ENCODE data around the gene GRIA2. TPM values are rescaled to one million over a fixed set of nuclear protein-coding genes. Genes with fewer than 3 reads are reported as not detected.
"Not testable (repeated sequence)": the region's sequence is repeated elsewhere in the genome, so short reads cannot be mapped to it uniquely, and the experiment has no call there.

The GRIA2 gene
- total RNA-seq (2012; rRNA removed) = not detected in 2 replicates

DNA sequence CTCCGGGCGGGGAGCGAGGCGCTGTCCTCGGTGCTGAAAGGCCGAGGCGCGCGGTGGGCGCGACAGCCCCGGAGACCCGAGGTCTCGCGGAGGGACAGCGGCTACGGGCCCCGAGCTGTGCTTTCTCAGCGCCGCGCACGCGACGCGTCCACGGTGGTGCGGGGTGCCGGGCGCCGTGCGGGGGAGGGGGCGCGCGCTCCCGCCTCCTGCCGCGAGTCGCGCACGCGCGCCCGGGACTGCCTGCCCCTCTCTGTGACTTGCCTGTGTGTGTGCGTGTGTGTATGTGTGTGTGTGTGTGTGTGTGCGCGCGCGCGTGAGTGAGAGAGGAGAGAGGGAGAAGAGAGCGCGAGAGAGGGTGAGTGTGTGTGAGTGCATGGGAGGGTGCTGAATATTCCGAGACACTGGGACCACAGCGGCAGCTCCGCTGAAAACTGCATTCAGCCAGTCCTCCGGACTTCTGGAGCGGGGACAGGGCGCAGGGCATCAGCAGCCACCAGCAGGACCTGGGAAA is at the start of gene GRIA2:
GRIA2 (plus strand) TSS at position 358 of the 511 bp plus-strand sequence. CDS start 315 bp downstream, outside the sequence.
- H3K9me3 ChIP-seq (replicated peaks; ENCODE audit: low read length) = no peaks in the 10 kb centered on the region
- H3K4me3 ChIP-seq (ENCODE audit: low read length) = peak within 1 kb of the TSS; percentile 76
- no peak within 1 kb of the TSS for H3K9ac ChIP-seq (ENCODE audit: low read depth, low read length)
- H3K4me1 ChIP-seq (ENCODE audit: control insufficient read depth, insufficient read depth, low read length) = peaks cover 15% of the 10 kb centered on the region
- H3K27me3 ChIP-seq (ENCODE audit: control insufficient read depth, insufficient read depth, low read length) = peaks cover 37% of the 10 kb centered on the region
- peak within 1 kb of the TSS; percentile 88 for H3K4me2 ChIP-seq (ENCODE audit: low read length)
- H3K36me3 ChIP-seq (ENCODE audit: insufficient read depth, low read length) = no peaks in the 10 kb centered on the region

DNA sequence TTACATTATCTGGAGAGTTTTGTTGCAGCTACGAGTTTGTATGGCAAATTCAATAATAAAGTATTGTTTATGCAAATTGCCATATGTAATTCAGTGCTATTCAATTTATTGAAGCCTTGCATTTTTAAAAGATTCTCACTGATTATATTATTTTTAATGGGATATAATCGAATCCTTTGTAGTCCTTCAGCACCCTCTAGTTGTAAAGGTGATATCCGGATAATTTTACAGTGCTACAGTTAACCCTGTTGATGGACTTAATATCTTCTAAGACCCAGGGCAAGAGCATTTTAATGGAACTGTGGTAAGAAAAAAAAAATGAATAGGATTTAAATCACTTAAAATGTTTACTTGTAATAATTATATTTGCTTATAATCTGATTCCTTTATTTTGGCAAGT is 48.5 kb upstream of the GRIA2 start:
- Histone ChIP-seq H3K9ac (ENCODE audit: low read depth, low read length) (no peak overlapping the region), H3K36me3 (ENCODE audit: insufficient read depth, low read length) (no peaks in the 10 kb centered on the region), H3K9me3 (replicated peaks; ENCODE audit: low read length) (no peaks in the 10 kb centered on the region), H3K4me3 (ENCODE audit: low read length) (no peak overlapping the region), H3K4me2 (ENCODE audit: low read length) (no peak overlapping the region), H3K27me3 (ENCODE audit: control insufficient read depth, insufficient read depth, low read length) (no peaks in the 10 kb centered on the region), H3K4me1 (ENCODE audit: control insufficient read depth, insufficient read depth, low read length) (no peaks in the 10 kb centered on the region)

DNA sequence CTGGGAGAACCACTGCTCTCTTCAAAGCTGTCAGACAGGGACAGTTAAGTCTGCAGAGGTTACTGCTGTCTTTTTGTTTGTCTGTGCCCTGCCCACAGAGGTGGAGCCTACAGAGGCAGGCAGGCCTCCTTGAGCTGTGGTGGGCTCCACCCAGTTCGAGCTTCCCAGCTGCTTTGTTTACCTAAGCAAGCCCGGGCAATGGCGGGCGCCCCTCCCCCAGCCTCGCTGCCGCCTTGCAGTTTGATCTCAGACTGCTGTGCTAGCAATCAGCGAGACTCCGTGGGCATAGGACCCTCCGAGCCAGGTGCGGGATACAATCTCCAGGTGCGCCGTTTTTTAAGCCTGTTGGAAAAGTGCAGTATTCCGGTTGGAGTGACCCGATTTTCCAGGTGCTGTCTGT is 40.3 kb upstream of the GRIA2 start:
- not testable (repeated sequence) for H3K9ac ChIP-seq (ENCODE audit: low read depth, low read length); H3K4me3 ChIP-seq (ENCODE audit: low read length); H3K4me2 ChIP-seq (ENCODE audit: low read length); H3K9me3 ChIP-seq (replicated peaks; ENCODE audit: low read length); H3K27me3 ChIP-seq (ENCODE audit: control insufficient read depth, insufficient read depth, low read length); H3K36me3 ChIP-seq (ENCODE audit: insufficient read depth, low read length); H3K4me1 ChIP-seq (ENCODE audit: control insufficient read depth, insufficient read depth, low read length)

DNA sequence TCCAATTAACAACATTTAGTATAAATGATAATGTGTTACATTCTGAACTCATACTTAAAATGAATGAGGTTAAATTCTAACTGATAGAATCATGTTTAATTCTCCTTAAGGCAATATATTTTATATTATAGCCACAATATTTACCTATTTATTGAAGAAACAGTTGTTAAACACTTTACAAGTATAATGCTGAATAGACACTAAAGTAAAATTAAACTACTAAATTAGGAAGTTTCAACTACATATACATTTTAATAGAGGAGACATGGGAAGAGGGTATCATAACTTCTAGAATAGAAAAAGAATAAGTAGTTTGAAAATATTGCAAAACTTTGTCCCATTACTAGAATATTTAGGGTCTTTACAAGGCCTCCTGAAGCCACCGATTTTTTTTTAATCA is 36.2 kb upstream of the GRIA2 start:
- no peaks in the 10 kb centered on the region for H3K27me3 ChIP-seq (ENCODE audit: control insufficient read depth, insufficient read depth, low read length)
- H3K4me2 ChIP-seq (ENCODE audit: low read length) = no peak overlapping the region
- no peak overlapping the region for H3K4me3 ChIP-seq (ENCODE audit: low read length)
- no peaks in the 10 kb centered on the region for H3K9me3 ChIP-seq (replicated peaks; ENCODE audit: low read length)
- no peak overlapping the region for H3K9ac ChIP-seq (ENCODE audit: low read depth, low read length)
- H3K36me3 ChIP-seq (ENCODE audit: insufficient read depth, low read length) = no peaks in the 10 kb centered on the region
- no peaks in the 10 kb centered on the region for H3K4me1 ChIP-seq (ENCODE audit: control insufficient read depth, insufficient read depth, low read length)

DNA sequence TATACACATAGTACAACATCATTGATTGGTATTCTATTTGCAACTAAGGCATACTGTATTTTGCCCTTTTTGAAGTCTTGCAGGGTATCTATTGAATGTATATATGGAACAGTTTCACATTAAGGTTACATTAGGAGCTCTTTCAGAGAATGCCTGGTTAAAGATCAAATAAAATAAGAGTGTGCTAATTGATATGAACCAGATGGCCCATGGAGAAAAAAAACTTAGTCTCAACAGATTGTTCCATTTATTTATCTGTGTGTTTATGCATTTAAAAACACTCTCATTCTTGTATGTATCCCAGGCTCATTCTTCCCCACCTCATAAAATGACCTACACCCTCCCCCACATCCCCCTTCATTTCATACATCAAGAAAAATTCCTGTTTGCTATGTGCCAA is 35.2 kb upstream of the GRIA2 start:
- H3K4me2 ChIP-seq (ENCODE audit: low read length) = no peak overlapping the region
- H3K4me3 ChIP-seq (ENCODE audit: low read length) = no peak overlapping the region
- H3K9ac ChIP-seq (ENCODE audit: low read depth, low read length) = no peak overlapping the region
- no peaks in the 10 kb centered on the region for H3K36me3 ChIP-seq (ENCODE audit: insufficient read depth, low read length)
- H3K9me3 ChIP-seq (replicated peaks; ENCODE audit: low read length) = no peaks in the 10 kb centered on the region
- no peaks in the 10 kb centered on the region for H3K27me3 ChIP-seq (ENCODE audit: control insufficient read depth, insufficient read depth, low read length)
- H3K4me1 ChIP-seq (ENCODE audit: control insufficient read depth, insufficient read depth, low read length) = no peaks in the 10 kb centered on the region

DNA sequence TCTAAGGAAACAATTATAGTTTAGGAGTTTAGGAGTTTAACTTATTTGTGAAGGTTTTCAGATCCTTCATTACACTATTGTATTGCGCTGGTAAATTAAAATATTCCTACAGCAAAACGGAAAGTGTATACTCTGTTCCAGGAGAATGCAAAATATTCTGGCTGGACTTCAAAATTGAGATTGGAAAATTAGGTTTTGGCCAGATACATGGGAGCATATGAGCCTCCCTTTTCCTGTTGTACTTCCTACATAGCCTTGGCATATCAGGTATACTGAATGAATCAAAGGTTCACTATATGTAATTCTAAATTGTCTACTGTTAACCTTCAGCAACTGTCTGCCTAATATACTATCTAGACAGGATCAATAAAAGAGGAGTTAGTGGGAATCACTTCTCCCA is 25.2 kb upstream of the GRIA2 start:
- Histone ChIP-seq H3K27me3 (ENCODE audit: control insufficient read depth, insufficient read depth, low read length) (no peaks in the 10 kb centered on the region), H3K9ac (ENCODE audit: low read depth, low read length) (no peak overlapping the region), H3K9me3 (replicated peaks; ENCODE audit: low read length) (no peaks in the 10 kb centered on the region), H3K4me1 (ENCODE audit: control insufficient read depth, insufficient read depth, low read length) (no peaks in the 10 kb centered on the region), H3K4me2 (ENCODE audit: low read length) (no peak overlapping the region), H3K4me3 (ENCODE audit: low read length) (no peak overlapping the region), H3K36me3 (ENCODE audit: insufficient read depth, low read length) (no peaks in the 10 kb centered on the region)

DNA sequence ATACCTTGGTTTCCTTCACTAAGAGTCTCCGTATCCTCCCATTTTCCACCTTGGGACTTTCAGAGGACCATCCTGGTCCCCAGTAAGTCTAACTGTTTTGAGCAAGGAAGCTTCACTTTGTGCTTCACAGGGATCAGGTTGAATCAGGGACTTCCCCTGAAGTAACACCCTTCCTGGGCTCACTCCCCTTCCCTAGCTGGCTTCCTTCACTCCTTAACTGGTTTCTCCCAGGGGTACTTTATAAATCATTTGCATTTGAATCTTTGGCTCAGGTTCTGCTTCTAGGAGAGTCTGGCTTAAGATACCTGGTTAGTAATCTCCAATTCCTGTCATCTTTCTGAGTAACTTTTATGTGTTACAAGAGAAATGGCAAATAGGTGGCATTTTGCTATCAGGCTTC is 24.5 kb upstream of the GRIA2 start:
- Histone ChIP-seq H3K4me2 (ENCODE audit: low read length) (no peak overlapping the region), H3K4me3 (ENCODE audit: low read length) (no peak overlapping the region), H3K27me3 (ENCODE audit: control insufficient read depth, insufficient read depth, low read length) (no peaks in the 10 kb centered on the region), H3K9me3 (replicated peaks; ENCODE audit: low read length) (no peaks in the 10 kb centered on the region), H3K36me3 (ENCODE audit: insufficient read depth, low read length) (no peaks in the 10 kb centered on the region), H3K4me1 (ENCODE audit: control insufficient read depth, insufficient read depth, low read length) (no peaks in the 10 kb centered on the region), H3K9ac (ENCODE audit: low read depth, low read length) (no peak overlapping the region)

DNA sequence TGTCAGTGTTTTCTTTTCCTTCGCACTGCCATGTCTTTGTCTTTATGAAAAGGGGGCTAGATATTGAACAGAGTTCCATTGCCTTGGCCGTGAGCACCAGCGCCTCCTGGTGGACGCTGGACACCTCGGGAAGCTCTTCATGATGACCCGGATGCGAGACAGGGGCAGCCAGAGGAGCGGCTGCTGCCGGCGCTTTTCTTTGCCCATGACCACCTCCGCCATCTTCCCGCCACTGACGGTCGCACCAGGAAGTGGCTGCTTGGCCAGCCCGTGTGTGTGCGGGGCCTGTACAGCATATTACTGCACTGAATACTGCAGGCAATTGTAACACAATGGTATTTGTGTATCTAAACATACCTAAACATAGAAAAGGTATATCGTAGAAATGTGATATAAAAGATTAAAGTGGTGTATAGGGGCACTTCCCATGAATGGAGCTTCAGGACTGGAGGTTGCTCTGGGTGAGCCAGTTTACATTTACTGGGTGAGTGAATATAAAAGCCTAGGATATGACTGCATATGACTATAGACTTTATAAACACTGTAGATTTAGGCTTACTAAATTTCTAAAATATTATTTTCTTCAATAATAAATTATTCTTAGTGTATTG is 15.8 kb upstream of the GRIA2 start:
- Histone ChIP-seq H3K36me3 (ENCODE audit: insufficient read depth, low read length) (no peaks in the 10 kb centered on the region), H3K4me3 (ENCODE audit: low read length) (no peak overlapping the region), H3K4me2 (ENCODE audit: low read length) (no peak overlapping the region), H3K4me1 (ENCODE audit: control insufficient read depth, insufficient read depth, low read length) (no peaks in the 10 kb centered on the region), H3K9me3 (replicated peaks; ENCODE audit: low read length) (no peaks in the 10 kb centered on the region), H3K9ac (ENCODE audit: low read depth, low read length) (no peak overlapping the region), H3K27me3 (ENCODE audit: control insufficient read depth, insufficient read depth, low read length) (no peaks in the 10 kb centered on the region)

DNA sequence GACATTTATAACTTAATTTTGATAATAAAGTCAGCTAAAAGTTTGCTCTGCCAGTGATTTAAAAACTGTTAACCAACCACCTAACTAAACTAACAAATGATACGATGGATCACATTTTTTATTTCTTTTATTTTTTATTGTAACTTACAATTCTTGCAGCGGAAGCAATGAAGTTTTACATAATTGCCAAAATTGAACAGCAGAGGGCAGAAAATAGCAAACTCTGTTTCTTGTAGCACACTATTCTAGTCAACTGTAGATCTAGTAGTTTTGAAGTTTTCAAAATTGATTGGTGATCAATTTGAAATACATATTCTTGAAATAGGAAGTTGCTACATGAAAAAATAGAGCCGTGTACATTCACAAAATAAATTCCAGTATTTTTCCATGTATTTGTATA is 2.8 kb upstream of the GRIA2 start:
- Histone ChIP-seq H3K36me3 (ENCODE audit: insufficient read depth, low read length) (no peaks in the 10 kb centered on the region), H3K4me1 (ENCODE audit: control insufficient read depth, insufficient read depth, low read length) (peaks cover 15% of the 10 kb centered on the region)

DNA sequence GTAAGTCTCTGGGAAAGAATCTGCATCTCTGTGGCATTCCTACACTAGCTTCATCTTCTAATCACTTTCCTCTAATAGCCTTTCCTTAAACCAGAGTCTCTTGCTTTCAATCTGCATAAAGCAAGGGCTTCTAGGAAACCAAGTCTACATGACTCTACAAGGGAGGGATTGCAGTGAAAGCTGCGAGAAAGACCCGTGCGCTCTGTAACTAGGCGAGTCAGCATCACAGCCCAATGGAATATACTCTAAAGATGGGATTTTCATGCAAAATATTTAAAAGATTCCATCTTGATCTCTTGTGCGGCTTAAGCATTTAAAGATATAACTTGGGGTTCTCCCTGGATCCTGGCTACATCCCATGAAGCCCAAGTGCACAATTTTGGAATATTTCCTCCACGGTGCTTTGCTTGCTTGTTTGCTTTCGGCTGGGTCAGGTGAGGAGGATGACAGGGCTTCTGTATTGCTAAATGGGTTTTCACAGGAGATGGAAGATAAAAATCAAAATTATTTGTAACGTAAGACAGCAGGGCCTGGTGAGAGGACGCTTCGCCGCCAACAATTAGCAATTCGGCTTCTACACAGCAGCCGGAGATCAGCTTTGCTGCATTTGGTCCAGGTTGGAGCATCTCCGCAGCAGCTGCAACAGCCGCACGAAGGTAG is 687 bp upstream of the GRIA2 start:
- Histone ChIP-seq H3K4me3 (ENCODE audit: low read length) (peak overlapping the region; percentile 72), H3K4me1 (ENCODE audit: control insufficient read depth, insufficient read depth, low read length) (peaks cover 15% of the 10 kb centered on the region), H3K9me3 (replicated peaks; ENCODE audit: low read length) (no peaks in the 10 kb centered on the region), H3K36me3 (ENCODE audit: insufficient read depth, low read length) (no peaks in the 10 kb centered on the region), H3K4me2 (ENCODE audit: low read length) (peak overlapping the region; percentile 79), H3K9ac (ENCODE audit: low read depth, low read length) (no peak overlapping the region), H3K27me3 (ENCODE audit: control insufficient read depth, insufficient read depth, low read length) (peaks cover 40% of the 10 kb centered on the region)

More for the DNA sequence above, 2.8 kb upstream of the GRIA2 start:
- H3K9ac ChIP-seq (ENCODE audit: low read depth, low read length) = no peak overlapping the region
- no peak overlapping the region for H3K4me3 ChIP-seq (ENCODE audit: low read length)
- H3K27me3 ChIP-seq (ENCODE audit: control insufficient read depth, insufficient read depth, low read length) = peaks cover 42% of the 10 kb centered on the region
- no peaks in the 10 kb centered on the region for H3K9me3 ChIP-seq (replicated peaks; ENCODE audit: low read length)
- H3K4me2 ChIP-seq (ENCODE audit: low read length) = no peak overlapping the region

DNA sequence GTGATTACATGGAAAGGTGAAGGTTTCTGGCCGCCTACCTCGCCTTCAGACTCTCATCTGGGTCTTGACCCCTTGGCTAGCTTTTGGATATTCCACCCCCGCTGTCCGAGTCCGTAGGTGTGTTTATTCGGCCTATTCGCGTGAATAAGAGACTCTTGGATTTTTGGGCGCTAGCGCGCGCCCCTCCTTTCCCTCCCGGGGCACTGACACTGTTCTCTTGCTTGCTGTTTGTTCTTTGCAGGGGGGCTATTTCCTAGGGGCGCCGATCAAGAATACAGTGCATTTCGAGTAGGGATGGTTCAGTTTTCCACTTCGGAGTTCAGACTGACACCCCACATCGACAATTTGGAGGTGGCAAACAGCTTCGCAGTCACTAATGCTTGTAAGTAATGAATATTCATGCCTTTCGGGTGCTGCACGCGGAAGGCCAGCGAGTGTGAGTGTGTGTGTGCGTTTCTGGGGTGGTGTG is 932 bp downstream of the GRIA2 start:
- Histone ChIP-seq H3K9me3 (replicated peaks; ENCODE audit: low read length) (no peaks in the 10 kb centered on the region), H3K27me3 (ENCODE audit: control insufficient read depth, insufficient read depth, low read length) (peaks cover 37% of the 10 kb centered on the region), H3K4me1 (ENCODE audit: control insufficient read depth, insufficient read depth, low read length) (peaks cover 15% of the 10 kb centered on the region), H3K4me2 (ENCODE audit: low read length) (peak overlapping the region; percentile 88), H3K9ac (ENCODE audit: low read depth, low read length) (no peak overlapping the region), H3K36me3 (ENCODE audit: insufficient read depth, low read length) (no peaks in the 10 kb centered on the region), H3K4me3 (ENCODE audit: low read length) (peak overlapping the region; percentile 76)
